ENCODE results near the gene SH3BGRL2.

DNA sequence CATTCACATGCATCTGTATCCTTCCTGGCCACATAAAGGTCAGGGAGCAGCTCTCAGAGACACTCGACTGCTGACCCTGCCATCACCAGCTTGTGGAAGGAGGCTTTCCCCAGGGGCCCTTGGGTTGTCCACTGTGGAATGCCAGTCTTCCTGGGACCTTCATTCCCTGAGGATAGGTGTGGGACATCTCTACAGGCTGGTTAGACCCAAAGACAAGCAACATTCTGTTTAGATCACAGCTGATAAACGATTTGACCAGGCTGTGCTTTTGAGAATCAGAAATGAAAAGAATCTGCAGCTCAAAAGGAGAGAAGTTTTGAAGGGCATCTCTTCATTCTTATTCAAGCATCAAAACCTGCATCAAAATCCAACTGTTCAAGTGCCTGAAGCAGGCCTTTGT lies 18.2 kb upstream of the SH3BGRL2 start:
- TF ChIP-seq CTCF (conservative IDR thresholded peaks at IDR 0.05; ENCODE audit: low read depth, low read length) (no peak), EZH2 (IDR thresholded peaks at IDR 0.05; ENCODE audit: borderline replicate concordance, low read depth, low read length, poor library complexity, severe bottlenecking) (no peak)
